Inferior parietal cortex (tissue), 1 donor: Measurements from ENCODE around the gene MICB.
"Not testable (repeated sequence)": the region's sequence is repeated elsewhere in the genome, so short reads cannot be mapped to it uniquely, and the experiment has no call there.

ENCODE experiments used
- DNase-seq: peaks from one replicate; pipeline ENCODE4 v3.0.0-alpha.2; 2016; ENCODE audit errors: extremely low spot score

The MICB gene

DNA sequence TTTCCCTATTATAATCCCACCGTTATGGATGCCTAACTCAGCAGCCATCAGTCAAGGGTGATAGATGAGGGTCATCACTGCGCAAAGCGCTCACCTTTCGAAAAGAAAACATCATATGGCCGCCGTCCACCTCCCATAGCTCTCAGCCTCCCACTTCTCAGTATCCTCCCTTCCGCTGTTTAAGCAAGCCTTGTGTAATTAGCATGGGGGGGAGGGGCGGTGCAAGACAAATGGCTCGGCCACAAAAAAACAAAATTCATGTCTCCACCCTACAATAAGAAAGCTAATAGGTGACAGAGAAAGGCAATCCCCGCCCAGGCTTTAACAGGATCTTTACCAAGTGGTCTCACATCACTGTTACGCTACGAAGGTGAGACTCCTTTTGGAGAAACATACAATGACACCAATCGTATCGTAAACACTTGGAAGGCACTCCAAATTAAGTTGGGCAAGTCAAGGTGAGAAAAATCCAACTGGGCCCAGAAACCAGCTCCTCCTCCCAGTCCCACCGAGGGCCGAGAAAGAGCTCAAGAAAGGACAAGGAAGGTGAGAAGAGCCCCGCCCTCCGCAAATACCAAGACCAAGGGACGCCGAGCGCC, 43.2 kb downstream of the MICB start:
- peak; percentile 32 for DNase-seq

GRCh38 chr6:31541658-31542521, 43.9 kb downstream of the MICB start, which contains the start of gene DDX39B:
Gene DDX39B, minus strand, starts transcription at chr6:31542003. Its CDS starts 1,471 bp downstream, at chr6:31540532.
- DNase-seq: peak; percentile 99

GRCh38 chr6:31543639-31544038, 45.7 kb downstream of the MICB start:
- DNase-seq: no peak

DNA sequence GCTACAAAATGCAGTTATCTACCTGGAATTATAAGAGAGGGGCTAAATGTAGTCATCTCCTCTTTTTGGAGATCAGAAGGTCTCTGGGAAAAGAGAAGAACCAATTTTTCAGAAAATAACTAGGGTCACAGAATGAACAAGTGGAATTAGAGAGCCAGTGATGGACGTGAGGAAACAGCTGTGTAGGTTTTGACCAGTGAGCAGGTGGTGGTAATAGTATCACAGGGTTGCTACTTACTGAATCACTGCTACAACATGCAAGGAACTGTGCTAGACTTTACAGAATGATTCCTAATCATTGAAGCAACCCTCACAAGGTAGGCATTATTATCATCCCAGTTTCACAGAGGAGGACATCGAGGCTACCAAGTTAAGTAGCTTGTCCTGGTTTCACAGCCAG, 46.7 kb downstream of the MICB start:
- no peak for DNase-seq

DNA sequence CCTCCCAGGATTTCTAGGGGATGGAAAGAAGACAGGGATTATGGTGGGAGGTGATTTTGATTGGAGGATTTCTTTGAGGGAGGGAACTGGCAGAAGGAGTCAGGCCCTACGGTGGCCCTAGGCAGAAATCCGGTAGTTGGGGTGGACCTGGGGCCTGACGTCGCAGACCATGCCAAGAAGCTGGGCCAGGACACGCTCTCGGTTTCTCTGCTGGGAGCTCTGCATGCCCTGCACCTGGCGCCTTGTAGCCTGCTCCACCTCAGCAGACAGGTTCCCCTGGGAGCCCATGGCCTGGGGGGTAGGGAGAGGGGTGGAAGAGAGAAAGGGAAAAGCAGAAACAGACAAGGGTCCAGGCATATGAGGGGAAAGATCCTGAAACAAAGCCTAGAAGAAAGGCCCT, 47.3 kb downstream of the MICB start:
- no peak for DNase-seq

- DNase-seq: peak; percentile 90
Measured at GRCh38 chr6:31546339-31546957, 48.5 kb downstream of the MICB start, which contains the start of gene ATP6V1G2. Gene ATP6V1G2, minus strand, starts transcription at chr6:31546608. Its CDS starts 49 bp downstream, at chr6:31546559.

GRCh38 chr6:31546958-31547726, 49.2 kb downstream of the MICB start, which contains the start of gene NFKBIL1:
Gene NFKBIL1, plus strand, starts transcription at chr6:31547608. Its CDS starts 87 bp downstream, at chr6:31547695.
- peak; percentile 98 for DNase-seq

- no peak for DNase-seq
Measured at GRCh38 chr6:31547727-31548543, 50.0 kb downstream of the MICB start.

DNA sequence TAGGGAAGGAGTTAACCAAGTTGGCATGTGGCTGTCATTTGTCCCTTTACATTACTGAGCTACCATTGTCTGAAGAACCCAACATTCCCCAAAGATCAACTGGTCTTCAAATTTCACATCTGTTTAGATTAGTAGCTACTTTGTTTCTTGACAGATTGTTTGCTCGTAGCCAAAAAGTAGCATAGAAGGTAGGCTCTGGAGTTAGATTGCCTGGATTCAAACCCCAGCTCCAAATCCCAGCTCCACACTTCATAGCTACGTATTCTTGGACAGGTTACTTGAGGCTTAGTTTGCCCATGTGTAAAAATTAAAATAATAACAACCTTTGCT, 50.6 kb downstream of the MICB start:
- no peak for DNase-seq

GRCh38 chr6:31551371-31551770, 53.4 kb downstream of the MICB start:
- not testable (repeated sequence) for DNase-seq

DNA sequence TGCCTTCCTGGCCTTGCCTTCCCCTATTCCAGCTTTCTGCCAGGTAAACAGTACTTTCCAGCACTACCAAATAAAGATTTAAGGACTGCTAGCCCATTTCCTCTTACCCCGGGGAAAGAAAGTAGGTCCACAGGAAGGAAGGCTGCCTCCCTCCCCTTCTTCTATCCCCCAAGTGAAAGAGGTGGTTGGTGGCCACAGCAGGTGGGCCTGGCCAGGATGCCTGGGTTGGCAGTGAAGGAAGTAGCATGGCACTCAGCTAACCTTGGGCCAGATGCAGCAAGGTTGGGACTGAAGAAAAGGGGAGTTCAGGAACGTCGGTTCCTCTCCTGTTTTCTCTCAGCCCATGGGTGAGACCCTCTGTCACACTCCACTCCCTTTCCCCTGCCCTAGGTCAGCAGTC, 58.4 kb downstream of the MICB start:
- no peak for DNase-seq

GRCh38 chr6:31557443-31558317, 59.7 kb downstream of the MICB start:
- no peak for DNase-seq

DNA sequence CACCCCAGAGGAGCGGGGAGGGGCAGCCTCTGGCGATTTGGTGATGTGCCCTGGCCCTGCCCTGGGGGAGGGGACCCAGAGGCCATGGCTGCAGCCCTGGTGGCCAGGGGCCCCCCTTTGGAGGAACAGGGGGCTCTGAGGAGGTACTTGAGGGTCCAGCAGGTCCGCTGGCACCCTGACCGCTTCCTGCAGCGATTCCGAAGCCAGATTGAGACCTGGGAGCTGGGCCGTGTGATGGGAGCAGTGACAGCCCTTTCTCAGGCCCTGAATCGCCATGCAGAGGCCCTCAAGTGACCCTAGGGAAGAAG, 60.3 kb downstream of the MICB start:
- no peak for DNase-seq

GRCh38 chr6:31558631-31559500, 60.9 kb downstream of the MICB start:
- peak; percentile 40 for DNase-seq

- DNase-seq: no peak
Measured at GRCh38 chr6:31559606-31559957, 61.6 kb downstream of the MICB start.

- no peak for DNase-seq
Measured at GRCh38 chr6:31559958-31560696, 62.2 kb downstream of the MICB start.

- no peak for DNase-seq
Measured at GRCh38 chr6:31560697-31561058, 62.7 kb downstream of the MICB start.
